BE2C (cell line): ENCODE measurements around the gene LIPM.

Source experiments
- DNase-seq: peaks from one replicate; pipeline ENCODE4 v3.0.0-alpha.2; 2020
- H3K27me3 ChIP-seq: fragments of 250-450 bp; sonication (Bioruptor Pico); 2 replicates; pipeline ENCODE4 v1.5.1; 2020; ENCODE audit warnings: mild to moderate bottlenecking
- H3K36me3 ChIP-seq: fragments of 250-450 bp; sonication (Bioruptor Pico); 2 replicates; pipeline ENCODE4 v1.5.1; 2020; ENCODE audit warnings: mild to moderate bottlenecking
- H3K4me1 ChIP-seq: fragments of 250-450 bp; sonication (Bioruptor Pico); 2 replicates; pipeline ENCODE4 v1.5.1; 2020
- H3K4me3 ChIP-seq: 2 replicates; pipeline ENCODE4 v1.5.1; 2011; ENCODE audit warnings: low read depth, low read length
- H3K9me3 ChIP-seq: fragments of 250-450 bp; sonication (Bioruptor Pico); 2 replicates; pipeline ENCODE4 v1.5.1; 2020
- CTCF ChIP-seq: IDR thresholded peaks from 2 replicates; pipeline ENCODE4 v1.5.1; 2012; ENCODE audit warnings: mild to moderate bottlenecking, low read depth, low read length

The LIPM gene

GRCh38 chr10:88793712-88794299 is 8.7 kb upstream of the LIPM start:
- Histone ChIP-seq H3K9me3 (no peaks in the 10 kb centered on the region), H3K4me1 (no peaks in the 10 kb centered on the region), H3K36me3 (no peaks in the 10 kb centered on the region), H3K27me3 (no peaks in the 10 kb centered on the region), H3K4me3 (no peak overlapping the region)
- DNase-seq: no peak
- no peak for TF ChIP-seq CTCF

- TF ChIP-seq CTCF: no peak
- DNase-seq: no peak
- Histone ChIP-seq H3K9me3 (no peaks in the 10 kb centered on the region), H3K4me3 (no peak overlapping the region), H3K36me3 (no peaks in the 10 kb centered on the region), H3K4me1 (no peaks in the 10 kb centered on the region), H3K27me3 (no peaks in the 10 kb centered on the region)
These were observed 7.8 kb upstream of the LIPM start for GRCh38 chr10:88794731-88795130.

- DNase-seq: no peak
- Histone ChIP-seq H3K27me3 (no peaks in the 10 kb centered on the region), H3K4me1 (peaks cover 3% of the 10 kb centered on the region; the same call in 1 of the 2 replicates), H3K4me3 (no peak overlapping the region), H3K9me3 (no peaks in the 10 kb centered on the region), H3K36me3 (no peaks in the 10 kb centered on the region)
- TF ChIP-seq CTCF: no peak
These were observed 2.1 kb upstream of the LIPM start for GRCh38 chr10:88800152-88801125.

GRCh38 chr10:88803641-88804040 is 1.1 kb downstream of the LIPM start:
- Histone ChIP-seq H3K4me1 (peaks cover 3% of the 10 kb centered on the region; the same call in 1 of the 2 replicates), H3K27me3 (no peaks in the 10 kb centered on the region), H3K4me3 (no peak overlapping the region), H3K36me3 (no peaks in the 10 kb centered on the region), H3K9me3 (no peaks in the 10 kb centered on the region)
- no peak for DNase-seq
- no peak for TF ChIP-seq CTCF

GRCh38 chr10:88804083-88804812 is 1.7 kb downstream of the LIPM start:
- no peaks in the 10 kb centered on the region for H3K36me3 ChIP-seq
- no peak for TF ChIP-seq CTCF
- H3K9me3 ChIP-seq: no peaks in the 10 kb centered on the region
- no peak for DNase-seq
- no peak overlapping the region for H3K4me3 ChIP-seq
- H3K4me1 ChIP-seq: peaks cover 3% of the 10 kb centered on the region; the same call in 1 of the 2 replicates
- no peaks in the 10 kb centered on the region for H3K27me3 ChIP-seq
